Stromal cell of bone marrow (primary cell): ENCODE data around the gene GRID2IP.
"Not testable (repeated sequence)": the region's sequence is repeated elsewhere in the genome, so short reads cannot be mapped to it uniquely, and the experiment has no call there.

Source experiments
- DNase-seq: peaks from one replicate; pipeline ENCODE4 v3.0.0-alpha.2; 2012; ENCODE audit warnings: low read depth

GRID2IP gene

DNA sequence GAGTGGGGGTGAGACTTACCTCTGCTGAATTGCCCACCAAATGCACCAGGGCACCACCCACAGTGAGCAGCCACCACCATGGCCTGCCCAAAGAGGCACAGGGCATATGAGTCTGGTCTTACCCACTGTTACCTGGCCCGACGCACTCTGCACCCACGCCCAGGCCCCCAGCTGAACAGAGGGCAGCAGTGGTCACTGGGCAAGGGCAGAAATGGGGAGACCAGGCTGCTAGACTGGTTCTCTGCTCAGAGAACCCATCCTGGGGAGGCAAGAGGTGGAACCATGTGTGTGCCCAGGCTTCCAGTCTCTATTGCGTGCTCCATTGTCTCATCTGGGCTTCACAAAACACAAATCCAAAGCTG lies 64.1 kb downstream of the GRID2IP start:
- no peak for DNase-seq

- no peak for DNase-seq
Measured at GRCh38 chr7:6486438-6487183, 64.7 kb downstream of the GRID2IP start.

- no peak for DNase-seq
Measured at GRCh38 chr7:6482743-6483119, 68.5 kb downstream of the GRID2IP start.

DNA sequence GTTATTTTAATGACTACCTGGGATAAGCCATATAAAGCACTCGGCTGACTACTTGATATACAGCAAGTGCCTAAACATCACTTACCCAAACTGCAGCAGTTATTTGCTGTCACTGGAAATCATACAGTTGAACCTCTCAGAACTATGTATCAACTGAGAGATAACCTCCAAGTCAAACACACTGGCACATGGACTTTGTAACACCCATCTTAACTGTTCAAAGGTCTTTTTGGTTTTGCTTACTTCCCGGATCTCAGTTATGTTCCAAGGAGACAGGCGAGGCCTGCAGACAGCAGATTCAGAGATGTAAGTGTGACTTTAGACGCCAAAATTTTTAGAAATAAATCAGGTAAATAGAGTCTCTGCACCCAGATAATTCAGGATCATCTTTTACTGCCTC lies 69.0 kb downstream of the GRID2IP start:
- no peak for DNase-seq

DNA sequence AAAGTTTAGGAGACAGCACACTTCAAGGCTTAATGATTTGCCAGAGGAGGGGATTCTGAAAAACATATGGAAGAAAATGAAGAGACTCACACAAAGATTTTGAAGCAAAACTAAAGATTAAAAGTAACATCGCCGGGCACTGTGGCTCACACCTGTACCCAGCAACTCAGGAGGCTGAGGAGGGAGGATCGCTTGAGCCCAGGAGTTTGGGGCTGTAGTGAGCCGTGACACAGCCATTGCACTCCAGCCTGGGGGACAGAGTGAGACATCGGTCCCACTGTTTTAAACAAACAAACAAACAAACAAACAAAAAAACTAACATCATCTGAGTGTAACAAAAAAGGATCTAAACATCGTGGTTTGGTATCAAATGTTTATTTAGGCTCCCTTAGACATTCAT lies 69.8 kb downstream of the GRID2IP start:
- no peak for DNase-seq

GRCh38 chr7:6480323-6480660 lies 71.0 kb downstream of the GRID2IP start:
- DNase-seq, result no peak

DNA sequence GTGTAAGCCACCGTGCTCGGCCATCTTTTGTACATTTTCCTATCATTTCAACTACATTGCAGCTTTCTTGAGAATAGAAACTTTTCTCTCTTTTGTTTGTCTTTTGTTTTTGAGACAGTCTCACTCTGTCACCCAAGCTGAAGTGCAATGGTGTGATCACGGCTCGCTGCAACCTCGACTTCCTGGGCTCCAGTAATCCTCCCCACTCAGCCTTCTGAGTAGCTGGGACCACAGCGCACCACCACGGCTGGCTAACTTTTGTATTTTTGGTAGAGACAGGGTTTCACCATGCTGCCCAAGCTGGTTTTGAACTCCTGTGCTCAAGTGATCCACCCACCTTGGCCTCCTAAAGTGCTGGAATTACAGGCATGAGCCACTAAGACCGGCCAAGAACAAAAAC lies 72.2 kb downstream of the GRID2IP start:
- no peak for DNase-seq

DNA sequence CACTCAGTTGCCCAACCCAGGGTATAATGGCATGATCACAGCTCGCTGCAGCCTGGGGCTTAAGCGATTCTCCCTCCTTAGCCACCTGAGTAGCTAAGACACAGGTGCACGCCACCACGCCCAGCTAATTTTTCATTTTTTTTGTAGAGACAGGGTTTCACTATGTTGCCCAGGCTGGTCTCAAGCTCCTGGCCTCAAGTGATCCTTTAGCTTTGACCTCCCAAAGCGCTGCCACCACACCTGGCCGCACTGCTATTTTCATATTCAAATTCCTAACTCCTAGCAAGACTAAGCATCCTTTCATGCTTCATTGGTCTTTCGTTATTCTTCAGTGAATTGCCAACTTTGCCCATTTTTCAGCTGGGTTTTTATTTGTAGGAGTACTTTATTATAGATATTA lies 73.1 kb downstream of the GRID2IP start:
- DNase-seq, result no peak

GRCh38 chr7:6477318-6477660 lies 74.0 kb downstream of the GRID2IP start:
- no peak for DNase-seq

DNA sequence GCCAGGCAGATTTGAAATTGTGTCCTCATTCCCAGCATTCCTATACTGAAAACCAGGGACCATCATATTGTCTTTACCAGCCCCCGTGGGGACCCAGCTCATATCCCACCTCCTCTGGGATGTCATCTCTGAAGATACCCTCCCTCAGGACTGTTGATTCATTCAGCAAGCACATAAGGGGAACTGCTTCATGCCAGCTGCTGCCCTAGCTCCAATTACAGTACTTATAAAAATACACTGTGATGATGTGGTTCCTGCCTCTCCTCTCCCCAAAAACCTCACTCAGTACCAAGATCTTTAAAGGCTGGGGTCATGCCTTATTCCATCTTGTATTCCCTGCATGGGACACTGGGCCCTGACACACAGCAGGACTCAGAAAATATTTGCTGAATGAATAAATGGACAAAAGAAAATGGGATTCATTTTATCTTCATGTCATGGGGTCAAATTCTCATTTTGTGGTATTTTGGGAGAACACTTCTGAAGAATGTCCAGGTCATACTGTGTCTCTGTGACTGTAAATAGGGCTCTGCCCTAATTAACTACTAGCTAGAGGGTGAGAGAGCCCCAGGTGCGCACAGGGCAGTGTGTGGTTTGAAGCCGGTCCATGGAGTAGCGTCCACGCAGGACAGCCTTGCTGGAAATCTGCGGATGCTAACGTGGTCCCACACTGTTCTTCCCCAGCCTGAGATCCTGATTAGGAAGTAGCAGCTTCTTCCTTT lies 74.5 kb downstream of the GRID2IP start:
- no peak for DNase-seq

GRCh38 chr7:6475433-6476186 lies 75.7 kb downstream of the GRID2IP start:
- no peak for DNase-seq

DNA sequence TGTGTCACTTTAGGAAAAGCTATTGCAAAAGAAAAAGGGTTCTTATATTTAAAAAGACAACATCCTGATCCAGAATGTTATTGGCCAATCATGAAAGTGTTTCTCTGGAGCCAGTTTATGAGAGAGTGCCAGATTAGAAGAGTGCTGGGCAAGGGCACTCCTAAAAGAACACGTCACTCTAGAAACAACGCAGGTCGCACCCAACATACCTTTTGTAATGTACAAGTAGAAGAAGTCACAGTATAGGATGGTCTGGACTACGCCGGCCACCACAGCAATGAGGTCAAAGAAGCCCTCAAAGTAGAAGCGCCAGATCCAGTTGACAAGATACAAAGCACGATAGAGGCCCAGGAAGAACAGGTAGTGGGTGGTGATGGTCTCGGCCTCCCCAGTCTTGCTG lies 85.4 kb downstream of the GRID2IP start:
- no peak for DNase-seq

- DNase-seq, result not testable (repeated sequence)
Measured at GRCh38 chr7:6463609-6464008, 87.7 kb downstream of the GRID2IP start.

GRCh38 chr7:6461946-6462550 lies 89.2 kb downstream of the GRID2IP start:
- DNase-seq, result no peak

DNA sequence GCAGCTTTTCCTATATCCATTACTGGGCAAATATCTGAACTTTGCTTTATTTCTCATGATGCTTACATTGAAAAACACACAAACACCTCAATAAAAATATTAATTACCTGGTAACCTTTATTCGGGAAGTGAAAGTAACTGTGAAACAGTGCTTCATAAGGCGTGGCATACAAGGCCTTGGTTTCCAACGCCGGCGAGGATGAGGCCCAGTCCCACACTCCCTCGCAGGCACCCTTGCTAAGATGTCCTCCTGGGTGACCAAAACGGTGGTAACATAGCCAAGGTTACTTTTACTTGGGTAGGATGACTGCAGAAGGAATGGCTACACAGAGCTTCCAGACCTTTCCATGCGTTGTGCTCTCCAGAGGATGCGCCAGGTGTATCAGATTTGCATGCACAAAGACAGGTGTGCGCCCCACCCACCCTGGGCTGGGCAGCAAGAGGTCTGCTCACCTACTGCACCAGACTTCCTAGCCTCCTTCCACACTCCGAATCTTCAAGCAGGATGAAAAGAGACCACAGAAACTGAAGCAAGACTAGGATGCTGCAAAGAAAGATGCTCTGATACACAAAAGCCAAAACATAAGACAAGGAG lies 90.2 kb downstream of the GRID2IP start:
- DNase-seq, result no peak

DNA sequence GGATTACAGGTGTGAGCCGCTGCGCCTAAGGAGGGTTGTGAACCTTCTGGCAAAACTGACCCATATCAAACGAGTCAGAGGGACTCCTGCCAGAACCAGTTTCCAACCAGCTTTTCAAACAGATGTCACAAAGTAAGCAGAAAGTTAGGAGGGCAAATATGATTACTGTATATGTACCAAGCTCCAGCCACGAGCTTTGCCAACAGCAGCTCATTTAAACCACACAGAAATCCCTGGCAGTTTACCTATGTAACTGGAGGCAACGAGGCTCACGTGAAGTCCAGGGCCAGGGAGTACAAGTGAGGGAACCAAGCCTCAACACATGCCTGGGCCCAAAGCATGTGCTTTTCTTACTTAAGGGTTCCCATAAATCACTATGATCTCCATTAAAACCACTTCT lies 91.0 kb downstream of the GRID2IP start:
- DNase-seq, result no peak

- not testable (repeated sequence) for DNase-seq
Measured at GRCh38 chr7:6458676-6459075, 92.6 kb downstream of the GRID2IP start.

GRCh38 chr7:6453734-6454133 lies 97.5 kb downstream of the GRID2IP start:
- peak; percentile 28 for DNase-seq

DNA sequence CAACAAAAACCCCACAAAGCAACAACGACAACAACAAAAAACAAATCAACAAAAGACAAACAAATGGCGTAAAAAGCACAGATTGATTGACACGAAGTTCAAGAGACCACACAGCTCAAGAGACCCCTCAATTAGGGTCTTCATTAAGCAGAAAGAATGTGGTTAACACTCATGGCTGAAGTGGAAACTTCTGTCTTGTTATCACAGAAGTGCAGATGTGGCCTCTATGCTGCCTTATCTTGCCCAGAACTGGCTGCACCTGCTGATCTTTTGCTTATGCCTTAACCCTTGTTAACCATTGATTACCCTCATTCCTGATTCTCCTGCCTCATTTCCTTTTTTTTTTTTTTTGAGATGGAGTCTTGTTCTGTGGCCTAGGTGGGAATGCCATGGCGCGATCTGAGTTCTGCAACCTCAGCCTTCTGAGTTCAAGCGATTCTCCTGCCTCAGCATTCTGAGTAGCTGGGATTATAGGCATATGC lies 100.0 kb downstream of the GRID2IP start:
- no peak for DNase-seq

GRCh38 chr7:6450591-6450990 lies 100.7 kb downstream of the GRID2IP start:
- DNase-seq, result not testable (repeated sequence)

DNA sequence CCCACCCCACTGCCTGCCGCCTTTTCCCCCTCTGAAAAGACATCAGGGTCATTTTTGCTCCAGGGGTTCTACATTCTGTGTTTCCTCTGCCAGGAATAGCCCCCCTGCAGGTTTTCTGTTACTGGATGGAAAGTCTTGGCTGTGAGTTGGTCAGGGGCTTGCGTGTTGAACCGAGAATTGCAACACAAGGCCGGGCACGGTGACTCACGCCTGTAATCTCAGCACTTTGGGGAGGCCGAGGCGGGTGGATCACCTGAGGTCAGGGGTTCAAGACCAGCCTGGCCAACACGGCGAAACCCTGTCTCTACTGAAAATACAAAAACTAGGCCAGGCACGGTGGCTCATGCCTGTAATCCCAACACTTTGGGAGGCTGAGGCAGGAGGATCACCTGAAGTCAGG lies 101.4 kb downstream of the GRID2IP start:
- DNase-seq, result not testable (repeated sequence)

GRCh38 chr7:6448943-6449543 lies 102.2 kb downstream of the GRID2IP start:
- DNase-seq, result no peak
